ENCODE data around the gene CHST15. TPM values are rescaled to one million over a fixed set of nuclear protein-coding genes. Genes with fewer than 3 reads are reported as not detected.

The CHST15 gene
- total and polyA plus RNA-seq, 2 of the 13 experiments (the other 11 are each of a cell fraction or from before 2014, with no cell fraction given), result 1.4 to 94.7 TPM

DNA sequence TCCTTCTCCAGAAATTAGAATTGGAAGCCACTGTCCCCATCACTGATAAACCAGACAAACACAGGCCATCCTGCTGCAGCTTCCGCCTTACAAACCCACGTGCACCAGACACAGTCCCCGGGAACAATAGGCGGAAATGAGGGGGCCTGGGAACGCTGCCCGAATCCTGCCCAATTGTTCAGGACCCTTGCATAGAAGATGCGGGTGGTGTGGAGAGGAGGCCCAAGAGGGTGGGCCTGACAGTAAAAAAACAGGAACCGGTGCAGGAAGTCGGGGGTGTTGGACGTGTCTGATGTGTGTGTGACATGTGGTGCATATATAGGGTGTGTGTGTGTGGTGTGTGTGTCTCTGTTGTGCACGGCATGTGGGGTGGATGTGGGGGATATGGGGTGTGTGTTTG, 26.5 kb upstream of the CHST15 start:
- H3K4me1 ChIP-seq (ENCODE audit: insufficient read depth, low read length), result no peaks in the 10 kb centered on the region
- POLR2A ChIA-PET, result no interaction called here
- H3K36me3 ChIP-seq (replicated peaks in 1 of 2; ENCODE audit: control insufficient read depth in 1 of 2, insufficient read depth in 2 of 2, low read length in 2 of 2), result no peaks in the 10 kb centered on the region
- H3K9me3 ChIP-seq (ENCODE audit: low read length), result no peaks in the 10 kb centered on the region
- H3K27ac ChIP-seq (ENCODE audit: extremely low read length, insufficient read depth, low read length), result no peak overlapping the region
- FAIRE-seq (no peak), DNase-seq (ENCODE audit: low spot score) (no peak), ATAC-seq (no peak)
- H3K79me2 ChIP-seq (ENCODE audit: insufficient read depth, low read length), result no peaks in the 10 kb centered on the region
- H3K9ac ChIP-seq (ENCODE audit: insufficient read depth, low read depth, low read length), result no peak overlapping the region
- no peak overlapping the region for H2AFZ ChIP-seq (ENCODE audit: low read length)
- 58% methylated on average over 11 of the region's 11 CpGs for WGBS (ENCODE audit: low lambda C conversion rate)
- in situ Hi-C loops (cut with HindIII; ENCODE audit: extremely low pct_ligation_motif_present, low pct_unique_long_range_greater_than_20kb) (no loop called here), intact Hi-C loops (cut with micrococcal nuclease; ENCODE audit: unreplicated experiment) (no loop called here)
- H3K4me2 ChIP-seq (ENCODE audit: low read depth, low read length), result no peak overlapping the region
- H3K4me3 ChIP-seq (replicated peaks in 1 of 3; ENCODE audit: insufficient read depth in 1 of 3, low read depth in 2 of 3, low read length in 3 of 3), result no peak overlapping the region
- CTCF ChIA-PET (ENCODE audit: low intra/inter-chr PET ratio, low total read pairs), result no interaction called here
- BruUV-seq (replicated peaks), result no TSS peak
- H3K27me3 ChIP-seq (ENCODE audit: control insufficient read depth in 1 of 2, insufficient read depth in 2 of 2, low read length in 2 of 2), result peaks cover 5 to 34% of the 10 kb centered on the region in 2 experiments; a peak in 3 of 5 replicates
- no peaks in the 10 kb centered on the region for H4K20me1 ChIP-seq (ENCODE audit: insufficient read depth, low read length)
- TF ChIP-seq MXD4 (CRISPR knock-in tag; IDR thresholded peaks at IDR 0.05) (no peak), ZUFSP (CRISPR knock-in tag; IDR thresholded peaks at IDR 0.05; ENCODE audit: borderline replicate concordance) (no peak), RXRB (CRISPR knock-in tag; IDR thresholded peaks at IDR 0.05; ENCODE audit: borderline replicate concordance) (no peak), ZSCAN29 (CRISPR knock-in tag; conservative IDR thresholded peaks at IDR 0.05) (no peak), ZKSCAN8 (CRISPR knock-in tag; IDR thresholded peaks at IDR 0.05; ENCODE audit: borderline replicate concordance) (no peak), ETV6 (CRISPR knock-in tag; conservative IDR thresholded peaks at IDR 0.05) (no peak), ZNF446 (CRISPR knock-in tag; IDR thresholded peaks at IDR 0.05) (no peak), ZNF407 (CRISPR knock-in tag; IDR thresholded peaks at IDR 0.05; ENCODE audit: not compliant biosample characterization) (no peak), U2AF1 (optimal IDR thresholded peaks at IDR 0.05; ENCODE audit: low read depth, low read length) (no peak), CAMTA2 (CRISPR knock-in tag; IDR thresholded peaks at IDR 0.05; ENCODE audit: borderline replicate concordance) (no peak)
- TF ChIP-seq, protein P1, sequence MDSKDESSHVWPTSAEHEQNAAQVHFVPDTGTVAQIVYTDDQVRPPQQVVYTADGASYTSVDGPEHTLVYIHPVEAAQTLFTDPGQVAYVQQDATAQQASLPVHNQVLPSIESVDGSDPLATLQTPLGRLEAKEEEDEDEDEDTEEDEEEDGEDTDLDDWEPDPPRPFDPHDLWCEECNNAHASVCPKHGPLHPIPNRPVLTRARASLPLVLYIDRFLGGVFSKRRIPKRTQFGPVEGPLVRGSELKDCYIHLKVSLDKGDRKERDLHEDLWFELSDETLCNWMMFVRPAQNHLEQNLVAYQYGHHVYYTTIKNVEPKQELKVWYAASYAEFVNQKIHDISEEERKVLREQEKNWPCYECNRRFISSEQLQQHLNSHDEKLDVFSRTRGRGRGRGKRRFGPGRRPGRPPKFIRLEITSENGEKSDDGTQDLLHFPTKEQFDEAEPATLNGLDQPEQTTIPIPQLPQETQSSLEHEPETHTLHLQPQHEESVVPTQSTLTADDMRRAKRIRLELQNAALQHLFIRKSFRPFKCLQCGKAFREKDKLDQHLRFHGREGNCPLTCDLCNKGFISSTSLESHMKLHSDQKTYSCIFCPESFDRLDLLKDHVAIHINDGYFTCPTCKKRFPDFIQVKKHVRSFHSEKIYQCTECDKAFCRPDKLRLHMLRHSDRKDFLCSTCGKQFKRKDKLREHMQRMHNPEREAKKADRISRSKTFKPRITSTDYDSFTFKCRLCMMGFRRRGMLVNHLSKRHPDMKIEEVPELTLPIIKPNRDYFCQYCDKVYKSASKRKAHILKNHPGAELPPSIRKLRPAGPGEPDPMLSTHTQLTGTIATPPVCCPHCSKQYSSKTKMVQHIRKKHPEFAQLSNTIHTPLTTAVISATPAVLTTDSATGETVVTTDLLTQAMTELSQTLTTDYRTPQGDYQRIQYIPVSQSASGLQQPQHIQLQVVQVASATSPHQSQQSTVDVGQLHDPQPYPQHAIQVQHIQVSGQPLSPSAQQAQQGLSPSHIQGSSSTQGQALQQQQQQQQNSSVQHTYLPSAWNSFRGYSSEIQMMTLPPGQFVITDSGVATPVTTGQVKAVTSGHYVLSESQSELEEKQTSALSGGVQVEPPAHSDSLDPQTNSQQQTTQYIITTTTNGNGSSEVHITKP (CRISPR knock-in tag; IDR thresholded peaks at IDR 0.05; ENCODE audit: low read depth), result no peak

All from HepG2 (cell line).